GM23338 (cell line): ENCODE results near the gene PPP1R3F. TPM values are rescaled to one million over a fixed set of nuclear protein-coding genes. Genes with fewer than 3 reads are reported as not detected.

ENCODE experiments used
- ATAC-seq: fragments of 200-7000 bp; cut with Tn5 transposase; 3 replicates; pipeline ENCODE4 v1.9.1; 2020
- DNase-seq: peaks from one replicate; pipeline ENCODE4 v3.0.0-alpha.2; 2015; ENCODE audit warnings: low spot score
- H2AFZ ChIP-seq: fragments of 200-600 bp; sonication (generic); 2 replicates; pipeline ENCODE4 v1.8.0; 2016; ENCODE audit warnings: antibody characterized with exemption, mild to moderate bottlenecking, moderate library complexity
- H3F3A ChIP-seq: fragments of 200-600 bp; sonication (generic); replicated peaks from 2 replicates; pipeline ENCODE4 v1.8.0; 2017; ENCODE audit warnings: antibody characterized with exemption, mixed run types, low read depth
- H3K27ac ChIP-seq: fragments of 200-600 bp; sonication (generic); 2 replicates; pipeline ENCODE4 v1.6.1; 2016; ENCODE audit warnings: low read depth
- H3K27me3 ChIP-seq: fragments of 200-600 bp; sonication (generic); 2 replicates; pipeline ENCODE4 v1.8.0; 2016; ENCODE audit warnings: mild to moderate bottlenecking, mixed run types, moderate library complexity; ENCODE audit not compliant: insufficient read depth
- H3K36me3 ChIP-seq: fragments of 200-600 bp; sonication (generic); 2 replicates; pipeline ENCODE4 v1.8.0; 2016; ENCODE audit warnings: mild to moderate bottlenecking; ENCODE audit not compliant: insufficient read depth
- H3K4me1 ChIP-seq: fragments of 200-600 bp; sonication (generic); 2 replicates; pipeline ENCODE4 v1.8.0; 2016; ENCODE audit warnings: mild to moderate bottlenecking, moderate library complexity; ENCODE audit not compliant: insufficient read depth
- H3K4me2 ChIP-seq: fragments of 200-600 bp; sonication (generic); 2 replicates; pipeline ENCODE4 v1.7.1; 2017; ENCODE audit warnings: mixed run types
- H3K4me3 ChIP-seq: fragments of 200-600 bp; sonication (generic); 2 replicates; pipeline ENCODE4 v1.6.1; 2016; ENCODE audit warnings: mixed run types
- H3K79me2 ChIP-seq: fragments of 200-600 bp; sonication (generic); replicated peaks from 2 replicates; pipeline ENCODE4 v1.8.0; 2017; ENCODE audit warnings: mild to moderate bottlenecking; ENCODE audit not compliant: insufficient read depth
- H3K9me2 ChIP-seq: fragments of 200-600 bp; sonication (generic); 2 replicates; pipeline ENCODE4 v1.8.0; 2017; ENCODE audit not compliant: insufficient read depth
- H4K20me1 ChIP-seq: fragments of 200-600 bp; sonication (generic); replicated peaks from 2 replicates; pipeline ENCODE4 v1.8.0; 2017; ENCODE audit warnings: mild to moderate bottlenecking; ENCODE audit not compliant: insufficient read depth
- H3K27ac Mint-ChIP-seq: 2 replicates; pipeline ENCODE4 v1.8.0; 2020; ENCODE audit warnings: inconsistent platforms, mild to moderate bottlenecking, moderate library complexity, mixed read lengths
- H3K27me3 Mint-ChIP-seq: 3 replicates; pipeline ENCODE4 v1.8.0; 2022; ENCODE audit warnings: low read depth, mild to moderate bottlenecking, moderate library complexity, mixed read lengths, inconsistent platforms; ENCODE audit not compliant: insufficient read depth, poor library complexity
- H3K36me3 Mint-ChIP-seq: 3 replicates; pipeline ENCODE4 v1.8.0; 2021; ENCODE audit warnings: low read depth, mild to moderate bottlenecking, inconsistent platforms, moderate library complexity, mixed read lengths
- H3K4me1 Mint-ChIP-seq: 3 replicates; pipeline ENCODE4 v1.8.0; 2020; ENCODE audit warnings: mild to moderate bottlenecking, inconsistent platforms, mixed read lengths
- H3K4me3 Mint-ChIP-seq: 3 replicates; pipeline ENCODE4 v1.8.0; 2021; ENCODE audit warnings: moderate library complexity, mild to moderate bottlenecking, inconsistent platforms, mixed read lengths
- H3K9me3 Mint-ChIP-seq: 3 replicates; pipeline ENCODE4 v1.8.0; 2020; ENCODE audit warnings: moderate library complexity, mild to moderate bottlenecking, inconsistent platforms, mixed read lengths
- CREB1 ChIP-seq: fragments of 250-450 bp; sonication (Bioruptor Pico); IDR thresholded peaks from 2 replicates; pipeline ENCODE4 v1.5.0; 2020; ENCODE audit warnings: low read depth, mild to moderate bottlenecking, moderate library complexity
- CTCF ChIP-seq, 2 experiments: fragments of 200-600 bp in 1 of 2; sonication (generic) in 1 of 2; conservative IDR thresholded peaks; 2 replicates each; pipeline versions ENCODE4 v1.5.1 to v1.6.1; 2016 to 2017; ENCODE audit warnings: antibody characterized with exemption in 2 of 2, low read depth in 2 of 2, mild to moderate bottlenecking in 2 of 2, moderate library complexity in 1 of 2
- EZH2 ChIP-seq: fragments of 200-600 bp; sonication (generic); IDR thresholded peaks from one replicate; pipeline ENCODE4 v1.8.0; 2017; ENCODE audit warnings: antibody characterized with exemption, mild to moderate bottlenecking, low read depth; ENCODE audit not compliant: unreplicated experiment
- EZH2phosphoT487 ChIP-seq: fragments of 200-600 bp; sonication (generic); IDR thresholded peaks from one replicate; pipeline ENCODE4 v1.8.1; 2018; ENCODE audit warnings: antibody characterized with exemption; ENCODE audit not compliant: unreplicated experiment
- JUNB ChIP-seq: IDR thresholded peaks from one replicate; pipeline ENCODE4 v1.6.1; 2016; ENCODE audit warnings: antibody characterized with exemption; ENCODE audit not compliant: unreplicated experiment
- NANOG ChIP-seq: IDR thresholded peaks from 2 replicates; pipeline ENCODE4 v1.6.1; 2016; ENCODE audit warnings: antibody characterized with exemption, borderline replicate concordance
- REST ChIP-seq: IDR thresholded peaks from one replicate; pipeline ENCODE4 v1.6.1; 2018; ENCODE audit warnings: antibody characterized with exemption; ENCODE audit not compliant: unreplicated experiment
- ZNF114 ChIP-seq: fragments of 250-450 bp; sonication (Bioruptor Pico); IDR thresholded peaks from 2 replicates; pipeline ENCODE4 v1.5.0; 2020; ENCODE audit warnings: mild to moderate bottlenecking, moderate library complexity
- ZNF462 ChIP-seq: fragments of 250-450 bp; sonication (Bioruptor Pico); IDR thresholded peaks from 2 replicates; pipeline ENCODE4 v1.5.0; 2020; ENCODE audit warnings: mild to moderate bottlenecking, moderate library complexity
- polyA plus RNA-seq: library from polyadenylated mRNA; unstranded; fragments of >200 nt; fragmentation: Nextera tagmentation; extraction: Ambion mirVana; gene quantifications from 2 replicates; pipeline ENCODE4 v1.2.1, GENCODE V29; 2016
- total RNA-seq: library from RNA; depleted of rRNA; stranded (reverse); fragments of >200 nt; shearing (Covaris generic); gene quantifications from 2 replicates; pipeline ENCODE4 v1.2.3, GENCODE V29; 2014
- TF ChIP-seq, protein P1 (sequence below): IDR thresholded peaks from 2 replicates; pipeline ENCODE4 v1.6.1; 2016; ENCODE audit warnings: antibody characterized with exemption

PPP1R3F gene
- total and polyA plus RNA-seq, 2 experiments from 2014 or later = 3.1 to 11.3 TPM

GRCh38 chrX:49221868-49222267 is 47.7 kb upstream of the PPP1R3F start (continued):
- TF ChIP-seq CTCF (conservative IDR thresholded peaks at IDR 0.05; ENCODE audit: low read depth in 2 of 2) = no peak
- no peak for TF ChIP-seq CREB1 (CRISPR knock-in tag)

DNA sequence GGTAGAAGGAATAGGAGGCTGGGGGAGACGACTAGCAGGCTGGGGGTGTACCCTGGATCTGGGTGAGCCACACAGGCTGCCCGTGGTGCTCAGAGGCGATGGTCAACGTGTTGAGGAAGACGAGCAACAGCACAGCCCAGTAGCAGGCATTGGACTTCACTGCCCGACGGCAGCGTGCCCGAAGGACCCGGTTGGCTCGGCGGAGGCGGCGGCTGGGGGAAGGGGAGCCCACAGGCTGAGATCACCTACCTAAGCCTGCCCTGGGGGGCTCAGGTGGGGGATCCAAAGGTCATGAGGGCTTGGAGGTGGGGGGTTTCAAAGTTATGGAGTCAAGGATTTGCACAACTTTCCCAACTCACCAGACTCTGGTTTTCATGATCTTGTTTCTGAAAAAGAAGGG is 43.7 kb upstream of the PPP1R3F start:
- H3K9me3 Mint-ChIP-seq = no peaks in the 10 kb centered on the region
- TF ChIP-seq REST = no peak
- no peak for TF ChIP-seq ZNF462 (CRISPR knock-in tag)
- TF ChIP-seq EZH2 = no peak
- TF ChIP-seq ZNF114 (CRISPR knock-in tag) = no peak
- no peak for TF ChIP-seq NANOG
- TF ChIP-seq EZH2phosphoT487 = no peak
- TF ChIP-seq, protein P1, sequence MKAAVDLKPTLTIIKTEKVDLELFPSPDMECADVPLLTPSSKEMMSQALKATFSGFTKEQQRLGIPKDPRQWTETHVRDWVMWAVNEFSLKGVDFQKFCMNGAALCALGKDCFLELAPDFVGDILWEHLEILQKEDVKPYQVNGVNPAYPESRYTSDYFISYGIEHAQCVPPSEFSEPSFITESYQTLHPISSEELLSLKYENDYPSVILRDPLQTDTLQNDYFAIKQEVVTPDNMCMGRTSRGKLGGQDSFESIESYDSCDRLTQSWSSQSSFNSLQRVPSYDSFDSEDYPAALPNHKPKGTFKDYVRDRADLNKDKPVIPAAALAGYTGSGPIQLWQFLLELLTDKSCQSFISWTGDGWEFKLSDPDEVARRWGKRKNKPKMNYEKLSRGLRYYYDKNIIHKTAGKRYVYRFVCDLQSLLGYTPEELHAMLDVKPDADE = no peak
- TF ChIP-seq CREB1 (CRISPR knock-in tag) = no peak
- TF ChIP-seq CTCF (conservative IDR thresholded peaks at IDR 0.05; ENCODE audit: low read depth in 2 of 2) = no peak
- TF ChIP-seq JUNB = no peak

More for the DNA sequence above, 43.7 kb upstream of the PPP1R3F start:
- Histone ChIP-seq H2AFZ (no peak overlapping the region), H3K36me3 (no peaks in the 10 kb centered on the region), H4K20me1 (no peaks in the 10 kb centered on the region), H3K4me2 (no peak overlapping the region), H3K9me2 (no peaks in the 10 kb centered on the region), H3K27me3 (no peaks in the 10 kb centered on the region), H3K27ac (no peak overlapping the region), H3F3A (no peaks in the 10 kb centered on the region), H3K79me2 (no peaks in the 10 kb centered on the region), H3K4me3 (no peak overlapping the region), H3K4me1 (no peaks in the 10 kb centered on the region)
- H3K36me3 Mint-ChIP-seq = no peaks in the 10 kb centered on the region; the same call in 2 of the 3 replicates
- DNase-seq = no peak
- H3K27me3 Mint-ChIP-seq = peaks cover 13% of the 10 kb centered on the region
- H3K4me3 Mint-ChIP-seq = no peak overlapping the region
- ATAC-seq = no peak
- no peak overlapping the region for H3K27ac Mint-ChIP-seq
- peaks cover 6% of the 10 kb centered on the region; the same call in 2 of the 3 replicates for H3K4me1 Mint-ChIP-seq
